Camera-type eye (tissue), 1 donor: ENCODE data around the gene METTL22. TPM values are rescaled to one million over a fixed set of nuclear protein-coding genes. Genes with fewer than 3 reads are reported as not detected.

ENCODE experiments used
- total RNA-seq: library from RNA; depleted of rRNA; stranded (reverse); fragments of >200 nt; gene quantifications from one replicate; pipeline ENCODE4 v1.2.3, GENCODE V29; 2014

METTL22 gene
- 50.0 TPM for total RNA-seq

GRCh38 chr16:8621572-8622314 is at the start of gene METTL22:
METTL22 (plus strand) TSS chr16:8621698; CDS start chr16:8625666, 3,968 bp downstream.

GRCh38 chr16:8589900-8590688 is 31.4 kb upstream of the METTL22 start, which contains the start of gene TMEM114:
TMEM114 (minus strand) TSS chr16:8590511; CDS start chr16:8589838, 673 bp downstream.

GRCh38 chr16:8674413-8675022 is 53.0 kb downstream of the METTL22 start, which contains the start of gene ABAT:
ABAT (plus strand) TSS chr16:8674617; CDS start chr16:8735740, 61,123 bp downstream.

Other genes starting within 250 kb of the METTL22 start
- 5.7 TPM for gene TMEM114, start 31.2 kb upstream of the METTL22 start, total RNA-seq
- 42.9 TPM for gene ABAT, start 52.9 kb downstream of the METTL22 start, total RNA-seq
- 7.6 TPM for gene TMEM186, start 175.9 kb downstream of the METTL22 start, total RNA-seq
- 21.3 TPM for gene PMM2, start 176.1 kb downstream of the METTL22 start, total RNA-seq
- gene CARHSP1, start 247.3 kb downstream of the METTL22 start, total RNA-seq, result 118 TPM